Neural cell (in vitro differentiated cells): ENCODE data around the gene ACTN2.

Experiments used
- CTCF ChIP-seq: fragments of 450-650 bp; IDR thresholded peaks from 2 replicates; pipeline ENCODE4 v1.5.1; 2014; ENCODE audit warnings: antibody characterized with exemption, mild to moderate bottlenecking, moderate library complexity; ENCODE audit not compliant: poor library complexity, severe bottlenecking
- POLR2AphosphoS5 ChIP-seq: IDR thresholded peaks from 2 replicates; pipeline ENCODE4 v1.6.1; 2012
- RAD21 ChIP-seq: fragments of 450-650 bp; conservative IDR thresholded peaks from 2 replicates; pipeline ENCODE4 v1.6.1; 2014; ENCODE audit warnings: antibody characterized with exemption, mild to moderate bottlenecking, moderate library complexity
- REST ChIP-seq: IDR thresholded peaks from 2 replicates; pipeline ENCODE4 v1.6.1; 2012; ENCODE audit warnings: borderline replicate concordance
- TAF1 ChIP-seq: IDR thresholded peaks from 2 replicates; pipeline ENCODE4 v1.6.1; 2012; ENCODE audit warnings: low read depth

- no peak for TF ChIP-seq CTCF
- TF ChIP-seq TAF1: no peak
- no peak for TF ChIP-seq POLR2AphosphoS5
- no peak for TF ChIP-seq RAD21
- no peak for TF ChIP-seq REST
These were observed 16.6 kb downstream of the ACTN2 start for GRCh38 chr1:236702791-236703394.
